PC-3 (cell line): ENCODE measurements around the gene DHX38. TPM values are rescaled to one million over a fixed set of nuclear protein-coding genes. Genes with fewer than 3 reads are reported as not detected.

ENCODE experiments used
- ATAC-seq: fragments of 200-7000 bp; cut with Tn5 transposase; 2 replicates; pipeline ENCODE4 v1.9.1; 2020; ENCODE audit warnings: mild to moderate bottlenecking, moderate library complexity
- BruUV-seq: library from RNA; stranded (reverse); fragments of 400-500 nt; replicated peaks from 2 replicates; lab custom pipeline; 2021; lab: Mats Ljungman, UMichigan
- CTCF ChIA-PET: fragments of 300-600 bp; sonication (Branson Sonifier 250); formaldehyde crosslinking; loops from one replicate; lab custom pipeline; 2022; ENCODE audit warnings: antibody characterized with exemption; lab: Charles Lee
- POLR2A ChIA-PET: fragments of 300-600 bp; sonication (Branson Sonifier 250); formaldehyde crosslinking; loops from one replicate; lab custom pipeline; 2022; ENCODE audit warnings: antibody characterized with exemption; ENCODE audit not compliant: unreplicated experiment; lab: Charles Lee
- DNase-seq: peaks from one replicate; pipeline ENCODE4 v3.0.0-alpha.2; 2015
- H2AFZ ChIP-seq: fragments of 300-600 bp; sonication (generic); 2 replicates; pipeline ENCODE4 v1.6.0; 2016; ENCODE audit warnings: antibody characterized with exemption, low read length
- H3F3A ChIP-seq: fragments of 300-600 bp; sonication (generic); one replicate; pipeline ENCODE4 v1.6.0; 2017; ENCODE audit warnings: antibody characterized with exemption, low read length, control low read depth, mild to moderate bottlenecking; ENCODE audit not compliant: unreplicated experiment
- H3K27ac ChIP-seq: fragments of 300-600 bp; sonication (generic); 2 replicates; pipeline ENCODE4 v1.5.1; 2016; ENCODE audit warnings: mild to moderate bottlenecking, low read length
- H3K27me3 ChIP-seq: fragments of 300-600 bp; sonication (generic); 2 replicates; pipeline ENCODE4 v1.6.1; 2016; ENCODE audit warnings: low read length, mixed read lengths
- H3K36me3 ChIP-seq: fragments of 300-600 bp; sonication (generic); 2 replicates; pipeline ENCODE4 v1.6.1; 2016; ENCODE audit warnings: low read depth, mixed run types, low read length, mixed read lengths
- H3K4me1 ChIP-seq: fragments of 300-600 bp; sonication (generic); 2 replicates; pipeline ENCODE4 v1.5.1; 2016; ENCODE audit warnings: low read length; ENCODE audit not compliant: insufficient read depth
- H3K4me2 ChIP-seq: fragments of 300-600 bp; sonication (generic); 2 replicates; pipeline ENCODE4 v1.6.0; 2016; ENCODE audit warnings: low read length
- H3K4me3 ChIP-seq: fragments of 300-600 bp; sonication (generic); 2 replicates; pipeline ENCODE4 v1.5.1; 2016; ENCODE audit warnings: mild to moderate bottlenecking, low read length, mixed read lengths
- H3K79me2 ChIP-seq: fragments of 300-600 bp; sonication (generic); 2 replicates; pipeline ENCODE4 v1.6.1; 2017; ENCODE audit warnings: low read length, mixed read lengths
- H3K9ac ChIP-seq: fragments of 300-600 bp; sonication (generic); 2 replicates; pipeline ENCODE4 v1.6.0; 2016; ENCODE audit warnings: mild to moderate bottlenecking, low read length
- H3K9me2 ChIP-seq: fragments of 300-600 bp; sonication (generic); replicated peaks from 2 replicates; pipeline ENCODE4 v1.6.1; 2016; ENCODE audit warnings: mixed run types, low read length, mixed read lengths
- H3K9me3 ChIP-seq: fragments of 300-600 bp; sonication (generic); 2 replicates; pipeline ENCODE4 v1.6.1; 2016; ENCODE audit warnings: low read length, mixed read lengths
- H4K20me1 ChIP-seq: fragments of 300-600 bp; sonication (generic); 2 replicates; pipeline ENCODE4 v1.6.1; 2016; ENCODE audit warnings: low read length, mixed read lengths
- EZH2 ChIP-seq: fragments of 300-600 bp; sonication (generic); IDR thresholded peaks from one replicate; pipeline ENCODE4 v1.6.1; 2017; ENCODE audit warnings: antibody characterized with exemption, mild to moderate bottlenecking, low read length; ENCODE audit not compliant: unreplicated experiment
- EZH2phosphoT487 ChIP-seq: fragments of 300-600 bp; sonication (generic); IDR thresholded peaks from 2 replicates; pipeline ENCODE4 v1.6.1; 2018; ENCODE audit warnings: mild to moderate bottlenecking, antibody characterized with exemption, low read length, borderline replicate concordance
- intact Hi-C: fragments of 100-400 bp; cut with micrococcal nuclease; formaldehyde crosslinking; loops from 2 replicates; pipeline ENCODE4 v1.9.0; 2023
- total RNA-seq: library from RNA; depleted of rRNA; stranded (reverse); fragments of >200 nt; gene quantifications from 2 replicates; pipeline ENCODE4 v1.2.3, GENCODE V29; 2014
- TF ChIP-seq, protein P1 (sequence below): fragments of 300-600 bp; sonication (generic); conservative IDR thresholded peaks from 2 replicates; pipeline ENCODE4 v1.5.1; 2017; ENCODE audit warnings: antibody characterized with exemption, low read depth, mild to moderate bottlenecking, low read length

Gene DHX38
- total RNA-seq, 1 experiment from 2014 or later = 61.2 TPM

DNA sequence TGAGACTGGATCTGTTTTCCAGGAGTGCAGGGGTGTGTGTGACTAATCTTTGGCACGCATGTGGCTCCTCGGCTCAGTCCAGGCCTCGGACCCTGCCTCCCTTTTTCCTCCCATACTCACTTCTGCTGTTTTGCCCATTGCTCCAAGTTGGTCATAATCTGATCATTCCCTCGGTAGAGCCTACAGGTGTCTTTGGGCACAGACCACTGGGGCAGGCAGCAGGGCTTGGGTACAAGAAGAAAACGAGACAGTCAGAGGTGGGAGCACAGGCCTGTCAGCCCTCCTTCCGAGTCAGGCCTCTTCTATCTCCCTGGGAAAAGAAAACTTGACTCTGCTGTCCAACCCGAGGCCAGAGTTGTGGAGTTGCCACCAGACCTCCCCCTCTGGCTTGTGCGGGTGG lies 29.8 kb downstream of the DHX38 start:
- intact Hi-C loops = loop anchor here (10.0 kb wide), 1 partner anchor 1751 kb away; no protein-coding TSS in a partner anchor
- Histone ChIP-seq H3F3A (no peaks in the 10 kb centered on the region), H4K20me1 (no peaks in the 10 kb centered on the region), H3K27me3 (no peaks in the 10 kb centered on the region), H3K4me2 (no peak overlapping the region), H3K27ac (no peak overlapping the region), H3K4me3 (no peak overlapping the region), H3K79me2 (no peaks in the 10 kb centered on the region), H2AFZ (no peak overlapping the region), H3K36me3 (no peaks in the 10 kb centered on the region), H3K9me3 (no peaks in the 10 kb centered on the region), H3K9me2 (no peaks in the 10 kb centered on the region), H3K9ac (no peak overlapping the region), H3K4me1 (no peaks in the 10 kb centered on the region)
- TF ChIP-seq EZH2 (no peak), EZH2phosphoT487 (no peak)
- TF ChIP-seq, protein P1, sequence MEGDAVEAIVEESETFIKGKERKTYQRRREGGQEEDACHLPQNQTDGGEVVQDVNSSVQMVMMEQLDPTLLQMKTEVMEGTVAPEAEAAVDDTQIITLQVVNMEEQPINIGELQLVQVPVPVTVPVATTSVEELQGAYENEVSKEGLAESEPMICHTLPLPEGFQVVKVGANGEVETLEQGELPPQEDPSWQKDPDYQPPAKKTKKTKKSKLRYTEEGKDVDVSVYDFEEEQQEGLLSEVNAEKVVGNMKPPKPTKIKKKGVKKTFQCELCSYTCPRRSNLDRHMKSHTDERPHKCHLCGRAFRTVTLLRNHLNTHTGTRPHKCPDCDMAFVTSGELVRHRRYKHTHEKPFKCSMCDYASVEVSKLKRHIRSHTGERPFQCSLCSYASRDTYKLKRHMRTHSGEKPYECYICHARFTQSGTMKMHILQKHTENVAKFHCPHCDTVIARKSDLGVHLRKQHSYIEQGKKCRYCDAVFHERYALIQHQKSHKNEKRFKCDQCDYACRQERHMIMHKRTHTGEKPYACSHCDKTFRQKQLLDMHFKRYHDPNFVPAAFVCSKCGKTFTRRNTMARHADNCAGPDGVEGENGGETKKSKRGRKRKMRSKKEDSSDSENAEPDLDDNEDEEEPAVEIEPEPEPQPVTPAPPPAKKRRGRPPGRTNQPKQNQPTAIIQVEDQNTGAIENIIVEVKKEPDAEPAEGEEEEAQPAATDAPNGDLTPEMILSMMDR = no peak
- BruUV-seq = no TSS peak
- ChIA-PET CTCF (no interaction called here), POLR2A (no interaction called here)
- ATAC-seq (no peak), DNase-seq (no peak)

DNA sequence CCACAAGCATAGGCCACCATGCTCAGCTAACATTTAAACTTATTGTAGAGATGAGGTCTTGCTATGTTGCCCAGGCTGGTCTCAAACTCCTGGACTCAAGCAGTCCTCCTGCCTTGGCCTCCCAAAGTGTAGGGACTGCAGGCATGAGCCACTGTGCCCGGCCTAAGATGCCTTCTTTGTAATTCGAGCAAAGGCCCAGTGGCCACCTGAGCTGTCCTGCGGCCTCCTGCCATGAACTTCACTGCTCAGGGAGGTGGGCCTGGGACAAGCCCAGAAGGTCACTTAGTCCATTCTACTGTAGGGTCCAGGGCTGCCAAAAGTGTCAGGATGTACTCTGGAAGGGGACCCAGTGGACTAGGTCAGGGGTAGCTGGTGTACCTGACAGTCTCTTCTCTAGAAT lies 30.5 kb downstream of the DHX38 start:
- H3K4me3 ChIP-seq = no peak overlapping the region
- no peaks in the 10 kb centered on the region for H3K9me2 ChIP-seq
- TF ChIP-seq EZH2phosphoT487 (no peak), EZH2 (no peak)
- TF ChIP-seq, protein P1 = no peak
- CTCF ChIA-PET = no interaction called here
- intact Hi-C loops = loop anchor here (2.0 to 10.0 kb wide), 2 partner anchors 115 to 1751 kb away; no protein-coding TSS in a partner anchor
- H3K4me2 ChIP-seq = no peak overlapping the region
- ATAC-seq = no peak
- no peaks in the 10 kb centered on the region for H3F3A ChIP-seq
- H2AFZ ChIP-seq = no peak overlapping the region
- no peaks in the 10 kb centered on the region for H3K36me3 ChIP-seq
- no TSS peak for BruUV-seq
- H3K9ac ChIP-seq = no peak overlapping the region
- no peaks in the 10 kb centered on the region for H3K4me1 ChIP-seq
- H3K79me2 ChIP-seq = no peaks in the 10 kb centered on the region
- H3K27me3 ChIP-seq = no peaks in the 10 kb centered on the region
- no peaks in the 10 kb centered on the region for H4K20me1 ChIP-seq
- POLR2A ChIA-PET = no interaction called here
- H3K9me3 ChIP-seq = no peaks in the 10 kb centered on the region
- no peak for DNase-seq
- H3K27ac ChIP-seq = no peak overlapping the region

DNA sequence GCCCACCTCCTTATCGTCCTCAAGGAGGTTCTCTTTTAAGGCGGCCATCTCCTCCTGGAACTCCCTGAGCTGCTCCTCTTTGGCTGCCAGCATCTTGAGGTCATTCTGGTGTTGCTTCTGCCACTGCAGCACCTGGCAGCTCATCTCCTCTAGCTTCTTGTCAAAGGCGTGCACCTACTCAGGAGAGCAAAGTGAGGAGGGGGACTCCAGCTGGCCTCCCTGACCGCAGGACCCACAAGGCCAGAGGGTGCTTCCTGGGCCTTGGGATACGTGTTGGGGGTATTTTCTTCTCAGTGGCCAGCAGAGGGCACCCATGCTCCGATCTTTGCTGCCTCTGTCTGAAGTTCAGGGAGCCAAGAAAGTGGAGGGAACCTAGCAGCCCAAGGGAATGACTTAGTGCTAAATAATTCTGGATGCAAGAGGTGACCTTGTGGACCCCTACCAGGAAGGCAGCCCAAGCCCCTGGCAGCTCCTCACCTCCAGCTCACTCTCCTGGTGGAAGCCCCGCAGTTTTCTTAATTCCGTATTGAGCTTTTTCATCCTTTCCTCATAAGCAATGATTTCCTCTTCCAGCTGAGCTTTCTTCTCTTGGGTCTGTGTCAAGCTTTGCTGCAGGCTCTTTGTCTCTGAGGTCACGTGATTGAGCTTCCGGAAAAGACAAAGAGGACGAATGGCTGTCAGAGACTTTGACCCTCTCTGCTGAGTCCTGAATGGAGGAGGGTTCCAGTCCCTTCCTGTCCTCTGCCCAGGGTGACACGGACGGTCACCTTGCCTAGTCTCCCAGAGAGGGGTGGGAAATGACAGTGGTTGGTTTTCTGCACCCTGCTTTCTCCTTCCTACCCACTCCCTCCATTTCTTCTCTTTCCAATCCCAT lies 31.4 kb downstream of the DHX38 start:
- ChIA-PET POLR2A (no interaction called here), CTCF (interaction anchor here (0.6 to 0.8 kb wide), 3 partner anchors 78 to 382 kb away, joined by 3 read pairs; no protein-coding TSS in a partner anchor)
- DNase-seq (peak; percentile 61), ATAC-seq (peak; percentile 86)
- H3F3A ChIP-seq = no peaks in the 10 kb centered on the region
- H4K20me1 ChIP-seq = no peaks in the 10 kb centered on the region
- no peaks in the 10 kb centered on the region for H3K9me2 ChIP-seq
- H3K4me1 ChIP-seq = no peaks in the 10 kb centered on the region
- BruUV-seq = no TSS peak
- TF ChIP-seq EZH2phosphoT487 (no peak), EZH2 (no peak)
- TF ChIP-seq, protein P1 = peak; percentile 76
- intact Hi-C loops = loop anchor here (1.0 to 10.0 kb wide), 3 partner anchors 114 to 1750 kb away; no protein-coding TSS in a partner anchor
- 0 out of 2 replicates have a peak overlapping the region, but pooled peaks have one; percentile 6 for H2AFZ ChIP-seq
- no peak overlapping the region for H3K27ac ChIP-seq
- H3K36me3 ChIP-seq = no peaks in the 10 kb centered on the region
- H3K4me2 ChIP-seq = no peak overlapping the region
- no peaks in the 10 kb centered on the region for H3K79me2 ChIP-seq
- H3K4me3 ChIP-seq = no peak overlapping the region
- H3K27me3 ChIP-seq = no peaks in the 10 kb centered on the region
- H3K9me3 ChIP-seq = no peaks in the 10 kb centered on the region
- no peak overlapping the region for H3K9ac ChIP-seq
